Measurements from ENCODE around the gene FOXF2.
"Not testable (repeated sequence)": the region's sequence is repeated elsewhere in the genome, so short reads cannot be mapped to it uniquely, and the experiment has no call there.

The FOXF2 gene

GRCh38 chr6:1389369-1390132, at the start of gene FOXF2:
TSS of gene FOXF2 (plus strand) at chr6:1389576. CDS start at chr6:1389948, 372 bp downstream.
- no peak for DNase-seq (ENCODE audit: low read depth in 2 of 2)

DNA sequence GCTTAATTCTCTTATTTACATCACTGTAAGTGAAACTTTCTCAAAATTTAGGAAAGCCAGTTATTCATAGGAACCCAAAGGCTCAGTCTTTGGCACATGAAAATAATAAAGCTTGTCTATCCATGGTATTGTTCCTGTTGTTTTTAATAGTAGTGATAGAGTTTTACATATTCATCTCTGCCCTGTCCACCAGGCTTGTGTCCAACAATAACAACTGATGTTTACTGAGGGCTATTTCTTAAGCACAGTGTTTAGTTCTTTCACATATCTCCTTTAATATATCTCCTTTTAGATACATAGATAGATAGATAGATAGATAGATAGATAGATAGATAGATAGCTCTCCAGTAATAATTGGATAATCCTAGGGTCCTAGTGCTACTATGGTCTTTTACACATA, 43.3 kb upstream of the FOXF2 start:
- no peak for DNase-seq (ENCODE audit: low read depth in 2 of 2)

GRCh38 chr6:1346558-1347091, 42.8 kb upstream of the FOXF2 start:
- DNase-seq (ENCODE audit: low read depth in 2 of 2), result no peak

- no peak for DNase-seq (ENCODE audit: low read depth in 2 of 2)
These were observed 42.2 kb upstream of the FOXF2 start for GRCh38 chr6:1347161-1347560.

- DNase-seq (ENCODE audit: low read depth in 2 of 2), result no peak
These were observed 40.7 kb upstream of the FOXF2 start for GRCh38 chr6:1348675-1349074.

- no peak for DNase-seq (ENCODE audit: low read depth in 2 of 2)
These were observed 39.7 kb upstream of the FOXF2 start for GRCh38 chr6:1349655-1350054.

DNA sequence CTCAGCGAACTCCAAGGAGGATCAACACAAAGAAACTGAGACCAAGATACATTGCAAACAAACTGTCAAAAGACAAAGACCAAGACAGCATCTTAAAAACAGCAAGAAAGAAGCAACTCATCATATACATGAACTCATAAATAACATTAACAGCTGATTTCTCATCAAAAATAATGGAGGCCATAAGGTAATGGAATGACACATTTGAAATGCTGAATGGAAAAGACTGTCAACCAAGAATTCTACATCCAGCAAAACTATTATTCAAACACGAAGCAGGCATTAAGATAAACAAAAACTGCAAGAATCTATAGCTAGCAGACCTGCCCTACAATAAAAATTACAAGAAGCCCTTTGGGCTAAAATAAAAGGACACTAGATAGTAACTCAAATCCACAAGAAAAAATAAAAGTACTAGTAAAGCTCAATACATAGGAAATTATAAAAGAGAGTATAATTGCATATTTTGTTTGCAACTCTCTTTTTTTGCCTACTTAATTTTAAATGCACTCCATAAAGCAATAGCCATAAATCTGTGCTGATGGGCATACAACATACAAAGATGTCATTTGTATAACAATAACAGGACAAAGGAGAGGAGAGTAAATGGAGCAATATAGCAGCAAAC, 37.9 kb upstream of the FOXF2 start:
- no peak for DNase-seq (ENCODE audit: low read depth in 2 of 2)

DNA sequence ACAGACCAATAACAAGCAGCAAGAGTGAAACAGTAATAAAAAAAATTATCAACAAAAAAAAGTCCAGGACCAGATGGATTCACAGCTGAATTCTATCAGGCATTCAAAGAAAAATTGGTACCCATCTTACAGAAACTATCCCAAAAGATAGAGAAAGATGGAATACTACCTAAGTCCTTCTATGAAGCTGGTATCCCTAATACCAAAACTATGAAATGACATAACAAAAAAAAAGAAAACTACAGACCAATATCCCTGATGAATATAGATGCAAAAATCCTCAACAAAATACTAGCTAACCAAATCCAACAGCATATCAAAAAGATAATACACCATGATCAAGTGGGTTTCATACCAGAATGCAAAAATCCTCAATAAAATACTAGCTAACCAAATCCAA, 34.3 kb upstream of the FOXF2 start:
- not testable (repeated sequence) for DNase-seq (ENCODE audit: low read depth in 2 of 2)

- not testable (repeated sequence) for DNase-seq (ENCODE audit: low read depth in 2 of 2)
These were observed 27.7 kb upstream of the FOXF2 start for GRCh38 chr6:1361717-1362116.

DNA sequence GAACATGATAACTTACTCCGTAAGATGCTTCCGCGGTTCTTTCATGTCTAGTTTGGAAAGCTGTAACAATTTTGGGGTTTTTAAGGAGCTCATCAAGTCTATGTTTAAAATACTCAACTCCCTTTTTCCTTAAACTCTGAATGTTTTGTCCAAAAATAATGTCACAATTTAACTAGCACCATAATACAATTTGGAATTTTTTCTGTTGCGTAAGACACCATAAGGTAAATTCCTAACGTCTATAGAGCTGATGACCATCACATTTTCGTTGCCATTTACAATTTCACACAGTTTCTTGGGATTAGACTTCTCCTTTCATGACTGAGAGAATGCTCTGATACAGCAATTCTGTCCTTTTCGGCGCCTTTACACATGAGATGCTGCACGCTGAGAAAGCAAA, 26.7 kb upstream of the FOXF2 start:
- DNase-seq (ENCODE audit: low read depth in 2 of 2), result no peak

GRCh38 chr6:1363298-1363697, 26.1 kb upstream of the FOXF2 start:
- no peak for DNase-seq (ENCODE audit: low read depth in 2 of 2)

- no peak for DNase-seq (ENCODE audit: low read depth in 2 of 2)
These were observed 25.4 kb upstream of the FOXF2 start for GRCh38 chr6:1363729-1364572.

DNA sequence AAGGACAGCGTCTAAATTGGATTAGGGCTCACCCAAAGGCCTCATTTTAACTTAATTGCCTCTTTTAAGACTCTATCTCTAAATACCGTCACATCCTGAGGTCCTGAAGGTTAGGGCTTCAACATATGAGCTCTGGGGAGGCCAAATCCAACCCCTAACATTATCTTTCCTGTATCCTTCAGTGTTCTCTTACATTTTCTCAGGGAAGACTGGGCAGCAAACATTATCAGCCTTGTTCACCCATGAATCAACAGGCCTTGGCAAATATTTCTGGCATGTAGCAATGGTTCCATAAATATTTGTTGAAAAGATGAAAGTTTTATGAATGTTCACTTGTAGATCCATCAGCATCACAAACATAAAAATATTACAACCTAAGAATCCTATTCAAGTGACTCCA, 24.6 kb upstream of the FOXF2 start:
- DNase-seq (ENCODE audit: low read depth in 2 of 2), result no peak

DNA sequence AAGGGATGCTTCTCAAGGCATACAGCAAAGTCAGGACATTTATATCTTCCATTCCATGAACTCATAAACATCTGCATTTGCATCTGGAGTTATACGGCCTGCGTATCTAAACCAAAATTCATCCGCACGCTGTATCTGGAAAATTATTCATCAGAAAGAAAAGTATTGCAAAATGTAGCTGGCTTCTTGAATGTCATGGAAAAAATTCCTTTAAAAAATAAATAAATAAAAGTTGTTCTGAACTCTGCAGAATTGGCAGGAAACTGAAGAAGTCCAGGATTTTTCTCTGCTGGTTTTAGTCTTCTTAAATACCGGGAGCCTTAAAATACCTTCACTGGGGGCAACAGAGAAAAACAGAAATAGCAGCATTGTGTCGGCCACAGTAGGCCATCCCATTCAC, 23.7 kb upstream of the FOXF2 start:
- DNase-seq (ENCODE audit: low read depth in 2 of 2), result no peak

GRCh38 chr6:1367771-1368170, 21.6 kb upstream of the FOXF2 start:
- no peak for DNase-seq (ENCODE audit: low read depth in 2 of 2)

DNA sequence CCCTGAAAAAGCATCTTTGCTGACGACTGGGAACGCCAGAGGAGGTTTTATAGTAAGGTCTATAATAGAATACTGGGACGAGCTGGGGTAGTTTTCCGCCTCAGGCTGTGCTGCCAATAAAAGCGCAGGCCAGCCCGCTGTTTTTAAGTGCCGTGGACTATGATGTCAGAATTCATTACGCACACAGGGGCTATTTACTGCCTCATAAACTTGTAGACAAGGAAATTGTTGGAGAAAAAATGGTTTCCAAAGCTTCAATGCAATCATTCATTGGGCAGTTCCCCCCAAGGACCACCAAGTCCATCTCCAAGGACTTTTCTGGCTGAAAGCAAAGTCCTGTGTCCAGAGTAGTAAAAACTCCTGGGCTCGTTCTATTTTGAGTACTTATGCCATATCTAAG, 20.4 kb upstream of the FOXF2 start:
- no peak for DNase-seq (ENCODE audit: low read depth in 2 of 2)

- DNase-seq (ENCODE audit: low read depth in 2 of 2), result not testable (repeated sequence)
These were observed 19.7 kb upstream of the FOXF2 start for GRCh38 chr6:1369695-1370094.

- no peak for DNase-seq (ENCODE audit: low read depth in 2 of 2)
These were observed 17.4 kb upstream of the FOXF2 start for GRCh38 chr6:1371933-1372332.

DNA sequence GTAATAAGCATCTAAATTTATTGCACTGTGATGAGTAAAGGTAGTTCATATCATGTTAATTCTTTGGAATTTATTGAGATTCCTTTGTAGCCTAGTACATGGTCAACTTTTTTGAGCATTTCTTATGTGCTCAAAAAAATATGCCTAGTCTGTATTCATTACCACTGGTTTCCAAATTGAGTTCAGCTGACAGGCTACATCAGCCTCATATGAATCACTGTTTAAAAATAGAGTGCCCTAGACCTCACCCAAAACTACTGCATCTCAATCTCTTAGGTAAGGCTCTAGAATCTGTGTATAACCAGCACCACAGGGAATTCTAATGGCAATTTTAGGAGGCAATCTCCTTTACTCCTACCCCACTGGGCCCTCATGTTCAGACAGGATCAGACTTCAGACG, 16.7 kb upstream of the FOXF2 start:
- DNase-seq (ENCODE audit: low read depth in 2 of 2), result no peak

DNA sequence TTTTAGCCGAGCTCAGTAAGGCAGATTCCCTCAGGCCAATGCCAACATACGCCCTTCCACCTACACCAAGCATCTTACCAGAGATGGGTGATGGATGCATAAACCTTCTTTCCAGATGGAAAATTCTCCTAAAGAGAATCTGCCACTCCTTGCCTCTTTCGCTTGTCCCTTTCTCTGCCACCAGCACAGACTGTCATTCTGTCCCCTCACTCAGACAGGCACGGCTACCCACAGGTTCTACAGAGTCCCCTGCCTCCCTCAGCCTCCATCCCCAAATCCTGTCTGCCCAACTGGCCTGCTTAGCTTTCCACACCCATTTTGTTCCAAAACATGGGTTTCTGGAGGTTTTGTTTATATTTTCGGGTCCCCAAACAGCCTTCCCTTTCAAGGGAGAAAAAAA, 12.7 kb upstream of the FOXF2 start:
- no peak for DNase-seq (ENCODE audit: low read depth in 2 of 2)

- no peak for DNase-seq (ENCODE audit: low read depth in 2 of 2)
These were observed 11.8 kb upstream of the FOXF2 start for GRCh38 chr6:1377526-1377925.
